MCF 10A (cell line): ENCODE data around the gene ADAMTSL1. TPM values are rescaled to one million over a fixed set of nuclear protein-coding genes. Genes with fewer than 3 reads are reported as not detected.
"Not testable (repeated sequence)": the region's sequence is repeated elsewhere in the genome, so short reads cannot be mapped to it uniquely, and the experiment has no call there.

Source experiments
- BruUV-seq: library from RNA; stranded (reverse); fragments of 400-500 nt; replicated peaks from 2 replicates; lab custom pipeline; 2021; lab: Mats Ljungman, UMichigan
- CTCF ChIA-PET: fragments of 300-600 bp; sonication (Branson Sonifier 250); formaldehyde crosslinking; extraction: SDS; loops from one replicate; lab custom pipeline; 2021; ENCODE audit warnings: antibody characterized with exemption, inconsistent platforms; lab: Yijun Ruan, JAX
- POLR2A ChIA-PET: fragments of 300-600, 350-650 bp; sonication (Branson Sonifier 250); formaldehyde crosslinking; extraction: SDS; loops from one replicate; lab custom pipeline; 2020; ENCODE audit warnings: antibody characterized with exemption, inconsistent platforms; lab: Yijun Ruan, JAX
- DNase-seq: peaks from one replicate; pipeline ENCODE4 v3.0.0-alpha.2; 2018; ENCODE audit not compliant: unreplicated experiment
- H3K27ac Mint-ChIP-seq: one replicate; pipeline ENCODE4 v1.8.0; 2022; ENCODE audit warnings: mild to moderate bottlenecking, low read depth, mixed read lengths; ENCODE audit not compliant: unreplicated experiment
- H3K27me3 Mint-ChIP-seq: one replicate; pipeline ENCODE4 v1.8.0; 2022; ENCODE audit warnings: mixed read lengths; ENCODE audit not compliant: insufficient read depth, unreplicated experiment
- H3K36me3 Mint-ChIP-seq: one replicate; pipeline ENCODE4 v1.8.0; 2022; ENCODE audit warnings: mild to moderate bottlenecking, moderate library complexity, mixed read lengths; ENCODE audit not compliant: insufficient read depth, unreplicated experiment
- H3K4me1 Mint-ChIP-seq: one replicate; pipeline ENCODE4 v1.8.0; 2022; ENCODE audit warnings: mixed read lengths; ENCODE audit not compliant: insufficient read depth, unreplicated experiment
- H3K4me3 Mint-ChIP-seq: one replicate; pipeline ENCODE4 v1.8.0; 2022; ENCODE audit warnings: mild to moderate bottlenecking, moderate library complexity, mixed read lengths; ENCODE audit not compliant: unreplicated experiment
- H3K9me3 Mint-ChIP-seq: one replicate; pipeline ENCODE4 v1.8.0; 2022; ENCODE audit warnings: mixed read lengths; ENCODE audit not compliant: unreplicated experiment
- CTCF ChIP-seq: fragments of 200-600 bp; IDR thresholded peaks from one replicate; pipeline ENCODE4 v1.8.0; 2022; ENCODE audit warnings: antibody characterized with exemption, mild to moderate bottlenecking; ENCODE audit not compliant: unreplicated experiment
- intact Hi-C: fragments of 100-400 bp; cut with micrococcal nuclease; formaldehyde crosslinking; loops from 2 replicates; pipeline ENCODE4 v1.14.1; 2022
- total RNA-seq: library from RNA; stranded (reverse); gene quantifications from 2 replicates; pipeline ENCODE4 v1.2.3, GENCODE V29; 2022

The ADAMTSL1 gene
- total RNA-seq, 1 experiment from 2014 or later, result not detected

- Mint-ChIP-seq H3K27me3 (no peaks in the 10 kb centered on the region), H3K4me1 (no peaks in the 10 kb centered on the region), H3K27ac (no peak overlapping the region), H3K36me3 (no peaks in the 10 kb centered on the region), H3K9me3 (no peaks in the 10 kb centered on the region), H3K4me3 (no peak overlapping the region)
- intact Hi-C loops, result no loop called here
- TF ChIP-seq CTCF, result no peak
- BruUV-seq, result no TSS peak
- ChIA-PET POLR2A (no interaction called here), CTCF (interaction anchor here (0.7 to 1.0 kb wide), 2 partner anchors 102 to 140 kb away, joined by 3 read pairs; no protein-coding TSS in a partner anchor)
- no peak for DNase-seq
Measured at GRCh38 chr9:18925880-18926279, 451.9 kb downstream of the ADAMTSL1 start.

GRCh38 chr9:18926513-18926912, 452.6 kb downstream of the ADAMTSL1 start:
- no peak for TF ChIP-seq CTCF
- H3K27ac Mint-ChIP-seq, result no peak overlapping the region
- H3K27me3 Mint-ChIP-seq, result no peaks in the 10 kb centered on the region
- POLR2A ChIA-PET, result no interaction called here
- no peaks in the 10 kb centered on the region for H3K9me3 Mint-ChIP-seq
- intact Hi-C loops, result no loop called here
- BruUV-seq, result no TSS peak
- CTCF ChIA-PET, result interaction anchor here (1.0 kb wide), 1 partner anchor 102 kb away, joined by 3 read pairs; no protein-coding TSS in a partner anchor
- no peak overlapping the region for H3K4me3 Mint-ChIP-seq
- no peak for DNase-seq
- no peaks in the 10 kb centered on the region for H3K4me1 Mint-ChIP-seq
- H3K36me3 Mint-ChIP-seq, result no peaks in the 10 kb centered on the region

GRCh38 chr9:18928711-18929110, 454.8 kb downstream of the ADAMTSL1 start:
- BruUV-seq, result no TSS peak
- TF ChIP-seq CTCF, result no peak
- Mint-ChIP-seq H3K4me3 (no peak overlapping the region), H3K9me3 (no peaks in the 10 kb centered on the region), H3K36me3 (no peaks in the 10 kb centered on the region), H3K4me1 (no peaks in the 10 kb centered on the region), H3K27me3 (no peaks in the 10 kb centered on the region), H3K27ac (no peak overlapping the region)
- ChIA-PET CTCF (no interaction called here), POLR2A (no interaction called here)
- intact Hi-C loops, result no loop called here
- no peak for DNase-seq

GRCh38 chr9:18930611-18931010, 456.7 kb downstream of the ADAMTSL1 start:
- BruUV-seq, POLR2A ChIA-PET, H3K27me3 Mint-ChIP-seq, CTCF ChIA-PET, H3K9me3 Mint-ChIP-seq, DNase-seq, H3K27ac Mint-ChIP-seq, intact Hi-C loops, H3K36me3 Mint-ChIP-seq, H3K4me3 Mint-ChIP-seq, H3K4me1 Mint-ChIP-seq: not testable (repeated sequence)

DNA sequence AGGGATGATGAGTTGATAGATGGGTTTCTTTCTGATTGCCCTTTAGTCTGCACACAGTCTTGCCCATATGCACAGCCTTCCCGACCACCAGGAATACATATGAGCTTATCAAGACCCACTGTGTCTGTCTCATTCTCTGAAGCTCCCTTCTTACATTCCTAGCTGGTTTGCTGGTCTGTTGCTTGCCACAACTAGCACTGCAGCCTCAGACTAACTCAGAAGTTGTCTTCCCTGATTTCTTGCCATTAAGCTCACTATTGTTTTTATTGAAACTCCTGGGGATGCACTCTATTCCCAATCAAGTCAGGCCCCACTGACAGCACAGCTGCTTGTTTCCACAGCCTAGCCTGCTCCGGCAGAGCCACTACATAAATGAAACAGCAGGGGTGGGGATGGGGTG, 461.6 kb downstream of the ADAMTSL1 start:
- intact Hi-C loops, result no loop called here
- no peak for DNase-seq

More for the DNA sequence above, 461.6 kb downstream of the ADAMTSL1 start:
- CTCF ChIA-PET, result no interaction called here
- no peaks in the 10 kb centered on the region for H3K9me3 Mint-ChIP-seq
- no peaks in the 10 kb centered on the region for H3K27me3 Mint-ChIP-seq
- BruUV-seq, result no TSS peak
- no peak overlapping the region for H3K4me3 Mint-ChIP-seq
- H3K36me3 Mint-ChIP-seq, result no peaks in the 10 kb centered on the region
- no peak for TF ChIP-seq CTCF
- no peaks in the 10 kb centered on the region for H3K4me1 Mint-ChIP-seq
- POLR2A ChIA-PET, result no interaction called here
- no peak overlapping the region for H3K27ac Mint-ChIP-seq
